Regular cardiac myocyte (primary cell): ENCODE results near the gene CEP76. TPM values are rescaled to one million over a fixed set of nuclear protein-coding genes. Genes with fewer than 3 reads are reported as not detected.

Experiments
- total RNA-seq: library from RNA; depleted of rRNA; stranded (reverse); fragments of >200 nt; gene quantifications from 2 replicates; pipeline ENCODE4 v1.2.3, GENCODE V29; 2014

CEP76 gene, protein sequence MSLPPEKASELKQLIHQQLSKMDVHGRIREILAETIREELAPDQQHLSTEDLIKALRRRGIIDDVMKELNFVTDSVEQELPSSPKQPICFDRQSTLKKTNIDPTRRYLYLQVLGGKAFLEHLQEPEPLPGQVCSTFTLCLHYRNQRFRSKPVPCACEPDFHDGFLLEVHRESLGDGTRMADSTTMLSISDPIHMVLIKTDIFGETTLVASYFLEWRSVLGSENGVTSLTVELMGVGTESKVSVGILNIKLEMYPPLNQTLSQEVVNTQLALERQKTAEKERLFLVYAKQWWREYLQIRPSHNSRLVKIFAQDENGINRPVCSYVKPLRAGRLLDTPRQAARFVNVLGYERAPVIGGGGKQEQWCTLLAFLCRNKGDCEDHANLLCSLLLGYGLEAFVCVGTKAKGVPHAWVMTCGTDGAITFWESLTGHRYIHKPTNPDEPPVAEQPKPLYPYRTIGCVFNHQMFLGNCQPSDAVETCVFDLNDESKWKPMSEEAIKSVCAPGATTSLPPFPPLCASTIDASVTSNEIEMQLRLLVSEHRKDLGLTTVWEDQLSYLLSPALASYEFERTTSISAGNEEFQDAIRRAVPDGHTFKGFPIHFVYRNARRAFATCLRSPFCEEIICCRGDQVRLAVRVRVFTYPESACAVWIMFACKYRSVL
- 10.1 and 10.9 TPM in 2 replicates for total RNA-seq

DNA sequence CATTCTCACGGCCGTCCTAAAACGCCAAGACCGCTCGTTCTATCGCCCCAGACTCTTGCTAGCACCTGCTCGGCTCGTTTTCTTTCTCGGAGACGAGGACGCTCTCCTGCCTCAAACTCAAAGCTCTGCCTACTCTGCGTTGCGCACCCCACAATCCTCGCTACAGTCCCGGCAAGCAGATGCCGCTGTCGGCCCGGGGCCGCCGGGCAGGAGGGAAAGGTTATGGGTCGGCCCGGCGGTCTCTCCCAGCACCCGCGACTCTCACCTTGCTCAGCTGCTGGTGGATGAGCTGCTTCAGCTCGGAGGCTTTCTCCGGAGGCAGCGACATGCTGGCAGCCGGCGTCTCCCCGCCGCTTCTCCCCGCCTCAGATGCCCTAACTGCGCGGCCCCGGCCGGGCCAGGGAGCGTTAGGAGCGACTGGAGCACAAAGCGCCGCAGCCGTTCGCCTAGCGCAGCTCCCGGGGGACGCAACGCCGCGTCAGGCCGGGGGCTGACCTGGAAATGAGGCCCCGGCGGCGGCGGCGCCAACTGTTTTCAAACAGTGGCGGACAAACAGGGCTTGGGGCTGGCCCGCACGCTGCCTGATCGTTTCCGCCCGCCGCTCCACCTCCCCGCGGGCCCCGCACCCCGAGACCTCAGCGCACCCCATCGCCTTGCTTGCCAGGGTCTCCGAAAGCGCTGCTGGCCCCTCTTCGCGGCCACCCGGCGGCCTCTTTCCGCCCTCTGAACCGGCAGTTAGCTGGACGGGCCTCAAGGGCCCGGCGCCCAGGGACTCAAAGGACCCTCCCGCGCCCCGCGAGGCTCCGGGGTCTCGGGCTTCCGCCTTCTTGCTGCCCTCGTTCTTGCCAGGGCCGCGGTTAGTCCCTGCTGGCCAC, at the start of gene CEP76, which contains the start of gene PSMG2:
TSS of gene CEP76 (minus strand) at position 503 of the 875 bp plus-strand sequence. CDS start at position 328, 175 bp downstream.
TSS of gene PSMG2 (plus strand) at position 822 of the 875 bp plus-strand sequence. CDS start 66 bp downstream, outside the sequence.

DNA sequence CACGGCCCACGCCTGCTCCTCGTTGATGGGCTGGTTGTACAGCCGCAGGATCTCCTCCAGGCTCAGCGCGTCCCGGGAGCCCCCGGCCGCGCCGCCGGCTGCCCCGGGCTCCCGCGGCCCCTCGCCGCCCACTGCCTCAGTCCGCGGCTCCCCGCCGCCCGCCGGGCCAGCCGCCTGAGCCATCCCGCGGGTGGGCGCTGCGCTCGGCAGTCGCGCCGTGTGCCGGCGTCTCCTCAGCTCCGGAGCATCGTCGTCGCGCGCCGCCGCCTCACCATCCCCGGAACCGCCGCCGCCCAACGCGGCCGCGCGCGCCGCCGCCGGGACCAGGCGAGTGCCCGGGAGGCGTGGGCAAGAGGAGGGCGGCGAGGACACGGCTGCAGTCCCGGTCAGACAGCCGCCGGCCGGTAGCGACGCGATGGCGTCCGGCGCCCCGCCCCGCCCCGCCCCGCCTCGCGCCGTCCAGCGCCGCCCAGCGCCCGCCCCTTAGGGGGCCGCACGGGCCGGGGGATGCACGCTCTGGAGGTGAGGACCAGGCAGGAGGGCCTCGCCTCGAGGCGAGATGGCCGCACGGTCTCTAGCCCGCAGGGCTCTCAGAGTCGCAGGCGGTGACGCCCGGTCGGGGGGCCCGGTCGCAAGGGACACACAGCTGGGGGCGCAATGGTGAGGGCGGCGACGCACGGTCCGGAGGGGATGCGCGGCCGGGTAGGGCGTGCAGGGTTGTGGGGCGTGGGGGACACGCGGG, 44.7 kb downstream of the CEP76 start, which contains the start of gene SPIRE1:
TSS of gene SPIRE1 (minus strand) at position 424 of the 742 bp plus-strand sequence. CDS start at position 183, 241 bp downstream.

Other genes with a start within 250 kb of the CEP76 start
- 26.3 and 29.9 TPM in 2 replicates for gene SPIRE1, start 44.6 kb downstream of the CEP76 start, total RNA-seq
- 50.5 and 56.9 TPM in 2 replicates for gene PSMG2, start 319 bp upstream of the CEP76 start, total RNA-seq
- gene PTPN2, start 181.5 kb upstream of the CEP76 start, total RNA-seq: 24.3 and 39.2 TPM in 2 replicates
- gene SEH1L, start 245.3 kb upstream of the CEP76 start, total RNA-seq: 62.9 and 88.8 TPM in 2 replicates